MCF 10A (cell line): ENCODE data around the gene RCL1. TPM values are rescaled to one million over a fixed set of nuclear protein-coding genes. Genes with fewer than 3 reads are reported as not detected.

Source experiments
- BruUV-seq: library from RNA; stranded (reverse); fragments of 400-500 nt; replicated peaks from 2 replicates; lab custom pipeline; 2021; lab: Mats Ljungman, UMichigan
- CTCF ChIA-PET: fragments of 300-600 bp; sonication (Branson Sonifier 250); formaldehyde crosslinking; extraction: SDS; loops from one replicate; lab custom pipeline; 2021; ENCODE audit warnings: antibody characterized with exemption, inconsistent platforms; lab: Yijun Ruan, JAX
- POLR2A ChIA-PET: fragments of 300-600, 350-650 bp; sonication (Branson Sonifier 250); formaldehyde crosslinking; extraction: SDS; loops from one replicate; lab custom pipeline; 2020; ENCODE audit warnings: antibody characterized with exemption, inconsistent platforms; lab: Yijun Ruan, JAX
- DNase-seq: peaks from one replicate; pipeline ENCODE4 v3.0.0-alpha.2; 2018; ENCODE audit not compliant: unreplicated experiment
- H3K27ac Mint-ChIP-seq: one replicate; pipeline ENCODE4 v1.8.0; 2022; ENCODE audit warnings: mild to moderate bottlenecking, low read depth, mixed read lengths; ENCODE audit not compliant: unreplicated experiment
- H3K27me3 Mint-ChIP-seq: one replicate; pipeline ENCODE4 v1.8.0; 2022; ENCODE audit warnings: mixed read lengths; ENCODE audit not compliant: insufficient read depth, unreplicated experiment
- H3K36me3 Mint-ChIP-seq: one replicate; pipeline ENCODE4 v1.8.0; 2022; ENCODE audit warnings: mild to moderate bottlenecking, moderate library complexity, mixed read lengths; ENCODE audit not compliant: insufficient read depth, unreplicated experiment
- H3K4me1 Mint-ChIP-seq: one replicate; pipeline ENCODE4 v1.8.0; 2022; ENCODE audit warnings: mixed read lengths; ENCODE audit not compliant: insufficient read depth, unreplicated experiment
- H3K4me3 Mint-ChIP-seq: one replicate; pipeline ENCODE4 v1.8.0; 2022; ENCODE audit warnings: mild to moderate bottlenecking, moderate library complexity, mixed read lengths; ENCODE audit not compliant: unreplicated experiment
- H3K9me3 Mint-ChIP-seq: one replicate; pipeline ENCODE4 v1.8.0; 2022; ENCODE audit warnings: mixed read lengths; ENCODE audit not compliant: unreplicated experiment
- CTCF ChIP-seq: fragments of 200-600 bp; IDR thresholded peaks from one replicate; pipeline ENCODE4 v1.8.0; 2022; ENCODE audit warnings: antibody characterized with exemption, mild to moderate bottlenecking; ENCODE audit not compliant: unreplicated experiment
- intact Hi-C: fragments of 100-400 bp; cut with micrococcal nuclease; formaldehyde crosslinking; loops from 2 replicates; pipeline ENCODE4 v1.14.1; 2022
- total RNA-seq: library from RNA; stranded (reverse); gene quantifications from 2 replicates; pipeline ENCODE4 v1.2.3, GENCODE V29; 2022

Gene RCL1
- total RNA-seq, 1 experiment from 2014 or later, result 27.8 TPM

GRCh38 chr9:4864698-4865097 is 72.0 kb downstream of the RCL1 start:
- ChIA-PET POLR2A (interaction anchor here (1.7 to 2.0 kb wide), 3 partner anchors 10 to 121 kb away, joined by 9 to 14 read pairs (median 10); partner anchors contain the start of gene JAK2), CTCF (interaction anchor here (1.2 to 2.3 kb wide), 4 partner anchors 24 to 124 kb away, joined by 4 to 10 read pairs (median 8); no protein-coding TSS in a partner anchor)
- intact Hi-C loops, result loop anchor here (5.0 kb wide), 1 partner anchor 58 kb away; no protein-coding TSS in a partner anchor
- H3K9me3 Mint-ChIP-seq, result no peaks in the 10 kb centered on the region
- H3K36me3 Mint-ChIP-seq, result peaks cover 23% of the 10 kb centered on the region
- peaks cover 34% of the 10 kb centered on the region for H3K4me1 Mint-ChIP-seq
- no peaks in the 10 kb centered on the region for H3K27me3 Mint-ChIP-seq
- H3K27ac Mint-ChIP-seq, result no peak overlapping the region
- no peak for DNase-seq
- no peak for TF ChIP-seq CTCF
- H3K4me3 Mint-ChIP-seq, result no peak overlapping the region
- no TSS peak for BruUV-seq

GRCh38 chr9:4865681-4866080 is 72.9 kb downstream of the RCL1 start:
- H3K4me3 Mint-ChIP-seq, result no peak overlapping the region
- ChIA-PET POLR2A (interaction anchor here (0.7 to 2.0 kb wide), 8 partner anchors 8 to 733 kb away, joined by 3 to 14 read pairs (median 6); partner anchors contain the start of genes AK3 and JAK2), CTCF (interaction anchor here (0.5 to 2.3 kb wide), 11 partner anchors 22 to 123 kb away, joined by 3 to 12 read pairs (median 6); no protein-coding TSS in a partner anchor)
- H3K9me3 Mint-ChIP-seq, result no peaks in the 10 kb centered on the region
- peaks cover 32% of the 10 kb centered on the region for H3K4me1 Mint-ChIP-seq
- TF ChIP-seq CTCF, result no peak
- no peaks in the 10 kb centered on the region for H3K27me3 Mint-ChIP-seq
- DNase-seq, result no peak
- intact Hi-C loops, result no loop called here
- H3K36me3 Mint-ChIP-seq, result peaks cover 22% of the 10 kb centered on the region
- no TSS peak for BruUV-seq
- H3K27ac Mint-ChIP-seq, result no peak overlapping the region

GRCh38 chr9:4866239-4866969 is 73.7 kb downstream of the RCL1 start:
- TF ChIP-seq CTCF, result no peak
- no peaks in the 10 kb centered on the region for H3K27me3 Mint-ChIP-seq
- intact Hi-C loops, result no loop called here
- peak; percentile 13 for DNase-seq
- H3K27ac Mint-ChIP-seq, result peak overlapping the region; percentile 39
- H3K4me1 Mint-ChIP-seq, result peaks cover 25% of the 10 kb centered on the region
- H3K36me3 Mint-ChIP-seq, result peaks cover 24% of the 10 kb centered on the region
- H3K4me3 Mint-ChIP-seq, result no peak overlapping the region
- no TSS peak for BruUV-seq
- no peaks in the 10 kb centered on the region for H3K9me3 Mint-ChIP-seq
- ChIA-PET CTCF (interaction anchor here (0.5 to 2.3 kb wide), 10 partner anchors 22 to 883 kb away, joined by 3 to 12 read pairs (median 5); no protein-coding TSS in a partner anchor), POLR2A (interaction anchor here (0.5 to 2.0 kb wide), 8 partner anchors 9 to 732 kb away, joined by 3 to 14 read pairs (median 6); partner anchors contain the start of genes AK3 and JAK2)

GRCh38 chr9:4873066-4873465 is 80.3 kb downstream of the RCL1 start:
- Mint-ChIP-seq H3K4me1 (no peaks in the 10 kb centered on the region), H3K27me3 (no peaks in the 10 kb centered on the region), H3K9me3 (no peaks in the 10 kb centered on the region), H3K36me3 (peaks cover 13% of the 10 kb centered on the region), H3K27ac (no peak overlapping the region), H3K4me3 (no peak overlapping the region)
- ChIA-PET POLR2A (interaction anchor here (0.9 to 1.2 kb wide), 2 partner anchors 11 to 109 kb away, joined by 3 read pairs; no protein-coding TSS in a partner anchor), CTCF (interaction anchor here (0.5 kb wide), 1 partner anchor 629 kb away, joined by 3 read pairs; no protein-coding TSS in a partner anchor)
- no peak for TF ChIP-seq CTCF
- DNase-seq, result no peak
- intact Hi-C loops, result no loop called here
- BruUV-seq, result no TSS peak
